Activated T-cell treated with anti-CD3 and anti-CD28 coated beads, Interleukin-2, amount 50 U/mL, for 48 hours (primary cell): ENCODE measurements around the gene POU3F2.

Source experiments
- DNase-seq, 2 experiments: peaks; one replicate each; pipeline ENCODE4 v3.0.0-alpha.2; 2020

The POU3F2 gene

DNA sequence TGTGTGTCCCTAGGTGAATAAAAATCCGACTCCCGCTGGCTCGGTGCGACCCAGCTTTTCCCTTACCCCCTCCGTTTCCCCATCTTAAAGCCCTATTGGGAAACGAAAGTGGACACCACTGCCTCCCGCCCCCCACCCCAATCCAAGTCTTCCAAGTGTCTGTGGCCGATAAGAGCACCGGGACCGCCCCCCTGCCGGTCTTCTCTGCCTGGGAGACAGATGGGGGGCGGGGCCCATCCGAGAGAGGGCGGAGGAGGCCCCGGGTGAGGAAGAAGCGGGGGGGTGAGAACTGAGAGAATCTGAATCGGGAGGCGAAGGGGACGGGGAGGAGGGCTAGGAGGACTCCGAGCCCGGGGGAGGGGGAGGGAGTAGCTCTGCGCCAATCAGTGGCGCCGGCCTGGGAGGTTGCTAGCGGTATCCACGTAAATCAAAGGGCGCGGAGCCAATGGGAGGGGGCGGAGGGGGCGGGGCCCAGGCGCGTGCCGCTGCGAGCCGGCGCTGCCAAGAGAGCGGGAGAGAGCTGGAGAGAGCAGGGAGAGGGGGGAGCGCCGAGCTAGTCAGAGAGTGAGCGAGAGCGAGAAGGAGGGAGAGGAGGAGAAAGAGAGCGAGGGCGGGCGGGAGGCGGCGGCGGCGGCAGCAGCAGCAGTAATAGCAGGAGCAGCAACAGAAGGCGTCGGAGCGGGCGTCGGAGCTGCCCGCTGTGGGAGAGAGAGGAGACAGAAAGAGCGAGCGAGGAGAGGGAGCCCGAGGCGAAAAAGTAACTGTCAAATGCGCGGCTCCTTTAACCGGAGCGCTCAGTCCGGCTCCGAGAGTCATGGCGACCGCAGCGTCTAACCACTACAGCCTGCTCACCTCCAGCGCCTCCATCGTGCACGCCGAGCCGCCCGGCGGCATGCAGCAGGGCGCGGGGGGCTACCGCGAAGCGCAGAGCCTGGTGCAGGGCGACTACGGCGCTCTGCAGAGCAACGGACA is at the start of gene POU3F2:
Gene POU3F2 (plus strand): TSS at position 515 of the 972 bp plus-strand sequence. CDS start 300 bp downstream, at position 815.
- DNase-seq = peak; percentile 70 to 74

DNA sequence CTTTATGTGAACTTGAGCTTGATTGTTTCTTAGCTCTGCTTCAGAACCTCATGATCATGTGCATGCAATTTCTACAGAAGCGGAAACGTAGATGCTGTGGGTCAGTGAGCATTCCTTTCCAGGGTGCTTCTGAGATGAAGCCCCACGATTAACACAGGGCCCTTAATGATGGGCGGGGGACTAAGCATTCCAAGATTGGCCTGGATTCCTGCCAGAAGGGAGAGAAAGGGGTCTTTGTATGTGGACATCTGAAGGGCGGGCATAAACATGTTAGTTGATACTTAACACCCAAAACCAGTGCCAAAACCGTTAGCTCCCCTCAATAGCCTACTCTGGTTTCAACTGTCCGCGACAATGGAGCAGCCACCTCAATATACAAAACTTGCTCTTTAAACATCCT is 46.9 kb upstream of the POU3F2 start:
- DNase-seq = no peak

DNA sequence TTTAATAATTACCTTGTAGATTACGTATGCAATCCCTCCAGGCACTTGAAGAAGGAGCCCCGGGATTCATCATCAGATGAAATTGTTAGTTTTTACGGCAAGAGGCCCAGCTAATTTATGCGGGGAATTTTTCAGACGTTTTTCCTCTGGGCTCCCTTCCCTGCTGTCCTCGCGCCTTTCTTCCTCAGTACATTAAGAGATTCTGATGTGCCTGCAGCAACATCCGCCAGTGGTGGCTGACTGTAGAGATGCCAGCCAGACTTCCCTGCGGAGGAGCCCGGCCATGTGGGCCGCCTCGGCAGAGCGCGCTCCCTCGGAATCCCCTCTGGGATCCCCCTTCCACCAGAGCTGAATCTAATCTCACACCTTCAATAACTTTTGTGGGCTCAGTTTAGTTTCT is 46.4 kb upstream of the POU3F2 start:
- no peak for DNase-seq

DNA sequence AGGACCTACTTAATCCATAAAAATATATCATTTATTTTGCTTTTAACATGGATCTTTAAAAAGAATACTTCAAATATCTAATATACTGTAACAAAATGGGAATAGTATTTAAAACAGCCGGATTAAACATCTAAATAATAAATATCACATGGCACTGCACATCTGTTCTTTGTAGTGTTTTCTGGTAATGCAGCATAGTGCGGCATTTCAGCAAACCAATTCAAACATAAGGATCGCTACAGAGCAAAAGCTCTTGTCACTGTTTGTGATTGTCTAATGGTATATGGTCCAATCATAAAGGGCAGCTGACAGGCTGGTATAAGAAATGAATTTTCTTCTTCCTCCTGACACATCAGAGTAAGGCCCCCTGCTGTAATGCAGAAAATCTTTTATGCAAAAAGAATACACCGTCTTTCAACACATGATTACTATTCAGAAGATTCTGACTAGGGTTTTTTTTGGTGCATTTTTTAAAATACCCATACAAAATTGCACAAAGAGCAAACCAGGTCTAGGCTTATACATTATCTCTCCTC is 40.0 kb upstream of the POU3F2 start:
- DNase-seq = no peak

- DNase-seq = no peak
These were observed 37.0 kb upstream of the POU3F2 start for GRCh38 chr6:98797217-98797994.

DNA sequence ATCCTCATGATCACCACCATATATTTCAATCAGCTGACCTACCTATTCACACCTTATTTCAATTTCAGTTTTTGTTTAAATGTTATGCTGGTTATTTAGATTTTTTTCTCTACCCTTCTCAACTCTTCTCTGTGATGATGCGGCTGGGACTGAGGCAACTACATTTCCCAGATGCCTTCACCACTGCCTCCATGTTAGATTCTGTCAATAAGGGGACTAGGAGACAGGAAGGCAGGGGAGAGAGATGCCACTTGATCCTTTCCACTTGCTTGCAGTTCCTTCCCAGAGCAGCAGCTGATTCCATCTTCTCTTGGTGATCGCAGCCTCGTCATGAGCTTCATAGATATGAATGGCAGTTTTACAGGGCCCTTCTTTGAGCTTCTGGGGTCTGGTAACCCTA is 33.5 kb upstream of the POU3F2 start:
- no peak for DNase-seq

- DNase-seq = no peak
These were observed 25.7 kb upstream of the POU3F2 start for GRCh38 chr6:98808541-98809210.

DNA sequence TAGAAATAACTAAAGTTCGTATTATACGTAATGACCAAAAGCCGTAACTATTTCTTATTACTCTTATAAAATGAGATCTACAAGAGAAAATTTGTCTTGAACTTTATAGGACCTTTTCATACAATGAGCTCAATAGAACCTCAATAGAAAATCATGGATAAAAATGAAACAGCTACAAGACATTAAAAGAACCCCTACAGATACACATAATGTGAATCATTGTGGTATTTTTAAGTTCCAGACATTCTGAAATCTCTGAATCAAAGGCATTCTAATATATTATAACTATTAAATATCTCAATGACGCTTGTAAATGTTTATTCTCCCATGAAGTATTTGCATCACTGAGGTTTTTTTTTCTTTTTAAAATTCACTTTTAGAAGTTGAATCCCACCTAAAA is 22.2 kb upstream of the POU3F2 start:
- no peak for DNase-seq

DNA sequence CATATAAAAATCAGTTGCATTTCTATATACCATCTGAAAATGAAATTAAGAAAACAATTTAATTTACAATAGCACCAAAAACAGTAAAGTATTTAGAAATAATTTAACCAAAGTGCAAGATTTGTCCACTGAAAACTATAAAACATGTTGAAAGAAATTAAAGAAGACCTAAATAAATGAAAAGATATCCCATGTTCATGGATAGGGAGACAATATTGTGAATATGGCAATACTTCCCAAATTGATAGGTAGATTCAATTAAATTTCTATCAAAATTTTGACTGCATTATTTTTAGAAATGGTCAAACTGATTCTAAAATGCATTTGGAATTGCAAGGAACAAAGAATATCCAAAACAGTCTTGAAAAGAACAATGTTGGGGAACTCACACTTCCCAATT is 17.6 kb upstream of the POU3F2 start:
- DNase-seq = no peak

GRCh38 chr6:98821756-98822405 is 12.5 kb upstream of the POU3F2 start:
- DNase-seq = no peak

GRCh38 chr6:98823428-98824161 is 10.8 kb upstream of the POU3F2 start:
- DNase-seq = no peak

- peak in 1 of 2 experiments; percentile 31 for DNase-seq
These were observed 10.0 kb upstream of the POU3F2 start for GRCh38 chr6:98824162-98824901.

DNA sequence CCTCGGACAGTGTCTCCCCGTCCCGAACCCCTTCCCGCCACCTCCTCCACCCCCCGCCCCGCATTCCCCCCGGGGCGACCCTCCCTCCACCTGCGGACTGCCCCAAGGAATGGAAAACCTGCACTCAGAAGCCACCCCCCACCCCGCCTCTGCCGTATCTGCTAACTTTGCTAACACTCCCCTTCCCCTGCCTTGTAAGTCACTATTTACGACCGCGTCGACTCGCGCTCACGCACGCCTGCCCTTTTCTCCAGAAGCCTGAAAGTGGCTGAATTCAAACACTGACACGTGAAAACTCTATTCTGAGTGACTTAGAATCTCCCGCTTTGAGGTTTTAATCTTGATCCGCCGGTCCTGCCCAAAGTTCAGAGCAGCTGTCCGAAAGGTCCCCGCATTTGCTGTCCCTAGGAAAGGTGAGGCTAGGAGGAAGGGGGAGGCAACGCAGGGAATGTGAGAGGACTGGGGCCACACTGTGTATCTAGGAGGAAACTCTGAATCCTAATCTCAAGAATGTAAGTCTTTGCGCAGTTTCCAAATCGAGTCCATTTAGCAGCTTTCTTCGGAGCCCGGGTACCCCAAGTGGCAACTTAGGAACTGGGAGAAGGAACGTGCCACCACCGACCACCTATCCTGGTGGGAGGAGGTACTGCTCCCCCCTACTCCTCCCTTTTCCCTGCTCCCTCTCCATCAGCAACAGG is 9.3 kb upstream of the POU3F2 start:
- DNase-seq = no peak

- DNase-seq = peak in 1 of 2 experiments; percentile 20
These were observed 8.7 kb upstream of the POU3F2 start for GRCh38 chr6:98825600-98826230.

GRCh38 chr6:98827295-98828159 is 6.8 kb upstream of the POU3F2 start:
- no peak for DNase-seq

DNA sequence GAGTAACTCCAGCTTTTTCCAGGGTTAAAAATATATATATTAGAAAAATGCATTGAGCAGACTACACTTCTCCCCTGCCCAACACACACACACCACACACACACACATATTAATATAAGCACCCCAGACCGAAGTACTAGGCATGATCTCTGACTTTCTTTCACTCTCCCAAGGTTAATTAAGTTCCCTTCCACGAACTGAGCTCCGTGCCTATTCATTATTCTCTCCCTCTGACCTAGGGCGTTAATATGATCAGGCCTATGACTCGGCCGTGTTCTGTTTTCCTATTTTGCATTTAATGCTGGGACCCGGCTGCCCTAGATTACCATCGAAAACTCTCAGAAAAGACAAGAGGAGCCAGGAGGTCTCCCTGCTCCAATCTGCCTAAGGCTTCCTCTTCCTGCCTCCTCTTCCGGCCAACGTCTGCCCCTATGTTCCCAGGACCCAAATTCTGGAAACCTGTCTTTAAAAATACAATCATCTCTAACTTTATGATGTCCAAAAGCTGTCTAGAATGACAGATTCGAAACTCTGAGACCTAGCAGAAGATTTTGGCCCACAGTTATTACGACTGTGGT is 6.1 kb upstream of the POU3F2 start:
- no peak for DNase-seq

DNA sequence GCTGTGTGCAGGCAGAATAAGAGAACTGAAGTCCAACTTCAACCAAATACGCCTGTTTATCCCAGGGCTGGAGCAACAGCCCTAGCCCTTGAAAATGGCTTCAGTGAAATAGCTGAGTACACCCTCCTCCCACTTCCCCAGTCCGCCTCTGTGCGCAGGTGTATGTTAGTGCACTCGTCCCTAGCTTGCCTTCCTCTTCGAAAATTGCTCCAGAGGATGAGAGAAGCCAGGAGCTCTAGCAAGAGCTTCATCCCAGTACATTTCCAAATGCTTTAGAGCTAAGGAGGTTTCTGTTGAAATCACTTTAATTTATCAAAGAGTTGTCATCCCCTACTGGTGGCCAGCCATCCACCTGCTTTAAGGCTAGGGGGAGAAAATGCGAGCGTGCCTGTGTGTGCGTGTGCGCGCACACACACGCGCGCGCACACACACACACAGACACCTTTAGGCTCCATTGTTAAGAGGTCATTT is 5.4 kb upstream of the POU3F2 start:
- no peak for DNase-seq

- DNase-seq = no peak
These were observed 4.2 kb upstream of the POU3F2 start for GRCh38 chr6:98830146-98830545.
